Stimulated activated CD4-positive, alpha-beta T cell treated with anti-CD3 and anti-CD28 coated beads, Interleukin-4, amount 100 ng/mL, for 4 hours (primary cell): ENCODE data around the gene DHX15.

ENCODE experiments used
- DNase-seq, 2 experiments: peaks; one replicate each; pipeline ENCODE4 v3.0.0-alpha.2; 2020

Gene DHX15

GRCh38 chr4:24582235-24582832, 2.0 kb downstream of the DHX15 start:
- no peak for DNase-seq

GRCh38 chr4:24578364-24578763, 6.0 kb downstream of the DHX15 start:
- no peak for DNase-seq

DNA sequence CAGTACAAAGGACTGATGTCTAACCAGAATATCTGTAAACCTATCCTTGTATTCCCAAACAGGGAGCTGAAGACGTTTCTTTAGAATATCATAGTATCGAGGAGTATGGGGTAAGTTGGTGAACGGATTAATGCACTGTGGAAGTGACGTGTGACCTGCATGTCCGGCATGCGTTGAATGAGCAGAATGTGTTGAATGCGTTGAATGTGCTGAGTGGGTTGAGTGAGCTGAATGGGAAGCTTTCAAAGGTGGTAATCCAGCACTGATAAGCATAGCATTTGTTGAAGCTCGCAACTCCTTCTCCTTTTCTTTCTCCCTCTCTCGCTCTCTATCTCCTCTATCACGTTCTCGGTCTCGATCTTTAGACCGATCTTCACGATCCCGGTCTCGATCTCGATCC, 8.1 kb downstream of the DHX15 start:
- DNase-seq, result no peak

DNA sequence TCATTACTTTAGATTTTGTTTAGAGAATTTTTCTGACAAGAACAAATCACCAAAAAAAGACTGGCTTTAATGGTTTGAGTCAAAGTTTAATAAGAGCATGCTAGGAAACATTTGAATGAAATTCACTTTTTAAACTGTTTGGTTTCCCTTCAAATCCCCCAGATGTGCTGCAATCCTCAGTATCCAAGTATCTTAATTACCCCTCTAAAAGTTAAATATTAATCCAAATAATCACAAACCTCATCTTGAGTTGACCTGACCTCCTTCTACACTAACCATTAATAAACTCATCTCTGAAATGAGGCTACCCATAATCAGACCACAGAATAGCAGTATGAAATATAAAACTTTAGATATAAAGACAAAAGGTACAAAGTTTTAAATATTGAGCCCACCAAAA, 10.1 kb downstream of the DHX15 start:
- no peak for DNase-seq

DNA sequence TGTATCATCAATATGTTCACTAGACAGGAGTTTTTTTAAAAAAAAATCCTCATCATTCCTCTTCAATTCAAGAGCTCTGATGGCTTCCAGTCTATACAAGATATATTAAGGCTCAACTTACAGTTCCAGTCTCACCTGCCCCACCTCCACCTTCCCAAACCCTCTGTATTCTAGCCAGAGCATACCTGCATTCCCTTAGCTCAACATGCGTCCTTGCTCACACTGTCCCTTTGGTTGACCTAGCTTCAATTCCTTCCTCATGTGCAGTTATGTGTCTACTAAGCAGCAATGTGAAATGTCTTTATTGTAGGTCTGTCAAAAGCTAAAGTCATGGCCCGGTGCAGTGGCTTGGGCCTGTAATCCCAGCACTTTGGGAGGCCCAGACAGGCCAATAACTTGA, 10.8 kb downstream of the DHX15 start:
- DNase-seq, result no peak

GRCh38 chr4:24570574-24571236, 13.6 kb downstream of the DHX15 start:
- no peak for DNase-seq

DNA sequence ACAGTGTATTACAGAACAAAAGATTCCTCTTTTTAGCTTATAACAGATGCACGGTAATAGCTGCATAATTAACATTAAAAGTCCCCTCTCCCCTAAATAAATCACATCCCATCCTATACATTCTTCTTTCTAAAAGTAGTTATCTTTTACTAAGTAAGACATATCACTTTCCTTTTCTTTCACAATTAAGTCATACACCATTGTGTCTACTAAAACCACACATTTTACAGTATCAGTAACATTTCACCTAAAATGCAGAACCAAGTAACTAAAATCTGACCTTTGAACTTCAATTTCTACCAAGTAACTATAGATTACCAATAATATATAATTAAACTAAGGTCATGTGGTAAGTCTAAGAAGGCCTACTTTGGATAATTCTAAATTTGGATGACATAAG, 14.2 kb downstream of the DHX15 start:
- DNase-seq, result no peak

- DNase-seq, result no peak
Measured at GRCh38 chr4:24569662-24570061, 14.7 kb downstream of the DHX15 start.

DNA sequence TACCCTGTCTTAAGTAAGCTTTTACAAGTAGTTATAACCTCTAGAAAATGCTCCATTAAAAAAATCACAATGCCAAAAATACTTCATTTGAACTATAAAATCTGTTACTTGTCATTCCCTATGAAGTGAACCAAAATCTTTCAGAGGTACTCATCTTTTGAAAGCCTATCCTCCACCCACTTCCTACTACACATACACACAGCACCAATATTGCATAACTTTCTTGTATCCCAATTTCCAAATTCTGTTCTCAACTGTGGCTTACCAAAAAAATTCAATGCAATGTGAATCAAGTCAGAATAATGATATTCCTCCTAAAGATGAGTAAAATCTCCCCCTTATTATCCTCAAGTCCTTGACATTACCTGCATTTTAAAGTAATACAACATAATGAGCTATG, 15.9 kb downstream of the DHX15 start:
- DNase-seq, result no peak

DNA sequence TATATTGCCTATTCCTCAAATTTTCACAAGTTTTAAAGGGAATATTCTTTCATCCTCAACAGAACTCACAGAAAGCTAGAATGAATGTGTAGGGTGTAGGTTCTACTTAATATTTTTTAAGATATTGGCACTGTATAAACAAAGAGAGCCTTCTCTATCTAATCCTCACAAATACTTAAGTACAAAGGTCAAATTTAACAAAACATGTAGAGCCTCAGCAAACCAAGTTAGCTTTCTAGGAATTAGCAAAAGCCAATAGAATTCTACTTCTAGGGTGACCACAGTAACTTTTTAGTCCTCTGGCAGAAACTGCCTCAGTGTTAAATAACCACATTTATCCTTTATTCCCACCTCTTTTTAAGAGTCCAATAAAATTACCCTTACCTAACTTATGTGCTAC, 19.3 kb downstream of the DHX15 start:
- DNase-seq, result no peak

- no peak for DNase-seq
Measured at GRCh38 chr4:24564488-24564887, 19.9 kb downstream of the DHX15 start.

DNA sequence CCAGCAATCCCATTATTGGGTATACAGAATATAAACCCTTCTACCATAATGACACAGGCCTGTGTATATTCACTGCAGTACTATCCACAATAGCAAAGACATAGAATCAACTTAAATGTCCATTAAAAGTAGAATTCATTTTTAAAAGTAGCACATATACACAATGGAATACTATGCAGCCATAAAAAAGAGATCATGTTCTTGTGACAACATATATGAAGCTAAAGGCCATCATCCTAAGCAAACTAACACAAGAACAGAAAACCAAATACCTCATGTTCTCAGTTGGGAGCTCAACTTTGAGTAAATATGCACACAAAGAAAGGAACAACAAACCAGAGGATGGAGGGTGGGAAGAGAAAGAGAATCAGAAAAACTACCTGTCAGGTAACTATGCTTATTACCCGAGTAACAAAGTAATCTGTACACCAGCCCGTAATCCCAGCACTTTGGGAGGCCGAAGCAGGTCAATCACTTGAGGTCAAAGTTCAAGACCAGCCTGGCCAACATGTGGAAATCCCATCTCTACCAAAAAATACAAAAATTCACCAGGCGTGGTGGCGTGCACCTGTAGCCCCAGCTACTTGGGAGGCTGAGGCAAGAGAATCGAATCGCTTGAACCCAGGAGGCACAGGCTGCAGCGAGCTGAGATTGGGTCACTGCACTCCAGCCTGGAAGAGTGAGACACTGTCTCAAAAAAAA, 22.8 kb downstream of the DHX15 start:
- no peak for DNase-seq

- no peak for DNase-seq
Measured at GRCh38 chr4:24560868-24561368, 23.4 kb downstream of the DHX15 start.

DNA sequence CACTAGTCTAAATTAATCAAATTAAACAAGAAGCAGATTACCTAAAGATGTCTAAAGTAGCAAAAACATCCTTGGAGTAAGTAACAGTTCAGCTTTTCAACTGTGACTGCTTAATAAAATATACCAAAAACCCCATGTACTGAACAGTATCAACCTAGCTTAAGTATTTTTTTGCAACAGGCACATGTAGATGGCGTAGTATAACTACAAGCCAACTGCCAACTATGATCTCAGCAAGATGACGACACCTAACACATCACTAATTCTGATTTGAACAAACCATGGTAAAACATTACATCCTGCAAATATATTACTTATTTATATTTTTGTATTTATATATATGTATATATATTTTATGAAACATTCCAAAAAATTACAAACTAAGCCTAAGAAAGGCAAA, 24.5 kb downstream of the DHX15 start:
- DNase-seq, result no peak

GRCh38 chr4:24559032-24559821, 25.1 kb downstream of the DHX15 start:
- DNase-seq, result no peak

DNA sequence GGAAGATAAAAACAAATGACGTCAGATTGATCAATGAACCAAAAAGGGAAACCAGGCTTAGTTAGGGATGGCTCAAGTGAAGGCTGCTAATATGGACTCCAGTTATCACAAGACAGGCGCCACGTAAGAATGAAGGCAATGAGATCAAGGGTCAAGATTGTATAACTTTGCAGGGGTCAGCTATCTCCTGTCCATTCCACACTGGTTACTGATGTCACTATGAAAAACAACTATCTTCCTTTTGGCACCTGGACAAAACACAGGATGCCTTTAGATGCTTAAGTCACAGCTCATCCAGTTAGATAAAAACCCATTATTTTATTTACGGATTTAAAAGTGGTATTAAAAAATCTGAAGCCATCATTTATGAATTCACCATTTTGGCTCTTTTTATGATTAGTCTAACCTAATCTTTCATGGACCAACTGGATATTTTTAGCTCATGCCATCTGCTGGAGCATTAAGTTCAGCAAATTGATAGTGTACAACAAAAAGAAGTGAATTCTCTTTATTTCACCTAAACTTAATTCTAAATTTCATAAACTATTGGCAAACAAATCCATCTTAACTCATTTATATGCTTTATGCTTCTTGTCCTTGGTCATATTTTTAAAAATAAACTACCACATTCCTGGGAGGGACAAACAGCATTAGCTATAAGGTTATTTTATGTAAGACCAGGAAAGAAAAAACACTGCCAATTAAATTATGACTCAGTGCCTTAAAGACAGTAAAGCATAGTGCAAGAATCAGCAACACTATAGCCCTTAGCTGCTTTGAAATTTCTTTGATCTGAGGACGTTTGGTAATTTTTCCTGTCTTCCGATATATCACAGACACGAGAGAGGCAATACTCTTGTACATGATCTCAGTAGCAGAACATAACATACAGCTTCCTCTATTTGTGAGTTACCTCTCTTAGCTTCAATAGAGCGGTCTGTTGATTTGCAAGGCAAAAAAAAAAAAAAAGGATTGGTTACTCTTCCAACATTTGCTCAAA, 27.0 kb downstream of the DHX15 start:
- DNase-seq, result no peak

- DNase-seq, result no peak
Measured at GRCh38 chr4:24551492-24552289, 32.7 kb downstream of the DHX15 start.

GRCh38 chr4:24550441-24551175, 33.7 kb downstream of the DHX15 start:
- no peak for DNase-seq

DNA sequence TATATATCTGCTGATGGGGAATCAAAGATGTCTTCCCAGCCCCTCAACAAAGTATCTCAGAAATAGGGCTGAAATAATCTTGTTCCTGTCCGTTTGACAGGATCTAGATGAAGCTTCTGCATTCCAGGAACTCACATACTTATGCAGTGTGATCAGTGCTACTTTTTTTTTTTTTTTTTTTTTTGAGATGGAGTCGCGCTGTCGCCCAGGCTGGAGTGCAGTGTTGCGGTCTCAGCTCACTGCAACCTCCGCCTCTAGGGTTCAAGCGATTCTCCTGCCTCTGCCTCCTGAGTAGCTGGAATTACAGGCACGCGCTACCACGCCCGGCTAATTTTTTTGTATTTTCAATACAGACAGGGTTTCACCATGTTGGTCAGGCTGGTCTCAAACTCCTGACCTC, 36.4 kb downstream of the DHX15 start:
- no peak for DNase-seq

DNA sequence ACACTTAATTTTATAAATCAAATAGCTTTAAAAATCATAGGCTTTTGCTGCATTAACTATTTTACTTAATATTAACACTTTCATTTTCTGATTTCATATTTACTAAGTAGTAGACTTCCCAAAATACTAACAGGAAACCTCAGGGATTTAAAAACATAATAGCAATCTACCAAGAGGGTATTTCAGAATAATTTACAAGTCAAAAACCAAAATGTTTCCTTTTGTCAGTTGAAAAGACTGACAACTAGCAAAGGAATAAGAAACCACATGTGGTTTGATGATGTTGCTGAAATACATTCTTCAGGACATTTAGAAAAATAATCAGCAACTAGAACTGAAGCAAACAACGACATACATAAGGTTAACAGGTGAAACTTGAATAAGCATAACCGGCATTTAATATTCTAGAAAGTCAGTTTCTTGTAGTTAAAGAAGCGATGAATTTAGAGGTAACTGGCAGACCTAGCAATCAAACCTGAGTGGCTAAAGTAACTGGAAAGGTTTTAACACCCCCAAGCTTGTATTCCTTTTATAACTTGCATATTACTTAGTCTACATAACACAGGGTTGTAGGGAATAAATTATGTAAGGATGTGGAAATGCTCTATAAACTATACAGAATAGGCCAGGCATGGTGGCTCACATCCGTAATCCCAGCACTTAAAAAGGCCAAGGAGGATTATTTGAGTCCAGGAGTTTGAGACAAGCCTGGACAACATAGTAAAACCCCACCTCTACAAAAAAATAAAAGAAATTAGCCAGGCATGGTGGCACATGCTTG, 40.0 kb downstream of the DHX15 start:
- no peak for DNase-seq
